GM19238 (cell line): Measurements from ENCODE around the gene CD164L2.
"Not testable (repeated sequence)": the region's sequence is repeated elsewhere in the genome, so short reads cannot be mapped to it uniquely, and the experiment has no call there.

Experiments
- DNase-seq: peaks from one replicate; pipeline ENCODE4 v3.0.0; 2011; ENCODE audit warnings: low spot score; ENCODE audit not compliant: insufficient read length

The CD164L2 gene

DNA sequence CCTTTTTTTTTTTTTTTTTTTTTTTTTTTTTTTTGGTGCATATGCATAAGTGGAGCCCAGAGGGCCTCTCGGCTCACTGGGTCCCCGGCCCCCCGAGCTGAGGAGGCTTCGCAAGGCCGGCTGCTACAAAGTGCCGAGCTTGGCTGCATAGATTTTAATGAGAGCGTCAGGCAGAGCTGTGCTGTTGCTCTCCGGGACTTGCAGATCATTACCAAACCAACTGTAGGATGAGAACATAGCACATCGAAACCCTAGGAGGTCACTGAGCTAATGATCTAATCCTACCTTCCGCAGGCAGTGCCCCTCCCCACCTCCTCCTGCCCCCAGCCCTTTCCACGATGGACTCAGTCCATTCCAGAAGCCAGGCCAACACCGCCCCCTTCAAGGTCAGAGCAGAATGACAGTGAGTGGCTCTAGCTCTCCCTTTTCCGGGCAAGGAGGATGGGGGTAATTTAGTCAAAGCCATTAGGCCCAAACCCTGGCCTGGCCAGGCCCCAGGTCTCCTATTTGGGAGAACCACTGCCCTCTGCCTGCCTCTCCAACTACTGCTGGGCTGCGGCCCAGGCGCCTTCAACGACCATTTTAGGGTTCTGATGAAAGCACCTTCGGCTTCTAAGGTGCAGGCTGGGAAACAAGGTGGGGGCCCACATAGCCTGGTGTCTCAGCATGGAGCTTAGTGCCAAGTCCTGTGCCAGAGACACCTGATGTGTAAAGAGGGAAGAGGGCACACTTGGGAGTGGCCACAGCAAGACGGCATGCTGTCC, 22.6 kb upstream of the CD164L2 start:
- DNase-seq: not testable (repeated sequence)

- DNase-seq: no peak
These were observed 21.9 kb upstream of the CD164L2 start for GRCh38 chr1:27405074-27405473.

GRCh38 chr1:27403931-27404330, 20.8 kb upstream of the CD164L2 start:
- DNase-seq: no peak

DNA sequence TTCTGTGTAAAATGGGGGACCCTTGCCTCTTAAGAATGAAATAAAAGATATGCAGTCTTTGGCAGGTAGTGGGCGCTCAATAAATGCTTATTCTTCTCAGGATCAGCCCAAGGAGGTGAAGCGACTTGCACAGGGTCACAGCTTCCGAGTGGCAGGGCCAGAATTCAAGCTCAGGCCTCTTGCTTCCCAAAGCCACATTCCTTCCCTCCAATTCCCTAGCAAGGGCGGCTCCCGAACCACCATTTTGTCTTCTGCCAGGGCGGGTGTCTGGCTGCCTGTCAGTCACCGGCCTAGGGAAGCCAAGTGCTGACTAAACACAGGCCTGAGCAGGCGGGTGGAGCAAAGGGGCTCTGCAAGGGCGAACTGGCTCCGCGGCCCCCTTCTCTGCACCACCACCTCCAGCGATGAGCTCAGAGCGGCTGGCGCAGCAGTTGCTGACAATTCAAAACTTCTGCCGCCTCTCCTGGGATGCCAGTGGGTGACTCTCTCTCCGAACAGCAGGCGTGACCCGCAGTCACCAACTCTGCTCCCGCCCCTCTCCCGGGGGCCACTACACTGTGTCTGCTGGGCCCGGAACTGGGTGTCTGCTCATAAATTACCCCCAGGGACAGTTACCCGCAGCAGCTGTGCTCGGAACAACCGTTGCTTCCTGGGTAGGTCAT, 20.1 kb upstream of the CD164L2 start:
- peak; percentile 65 for DNase-seq

DNA sequence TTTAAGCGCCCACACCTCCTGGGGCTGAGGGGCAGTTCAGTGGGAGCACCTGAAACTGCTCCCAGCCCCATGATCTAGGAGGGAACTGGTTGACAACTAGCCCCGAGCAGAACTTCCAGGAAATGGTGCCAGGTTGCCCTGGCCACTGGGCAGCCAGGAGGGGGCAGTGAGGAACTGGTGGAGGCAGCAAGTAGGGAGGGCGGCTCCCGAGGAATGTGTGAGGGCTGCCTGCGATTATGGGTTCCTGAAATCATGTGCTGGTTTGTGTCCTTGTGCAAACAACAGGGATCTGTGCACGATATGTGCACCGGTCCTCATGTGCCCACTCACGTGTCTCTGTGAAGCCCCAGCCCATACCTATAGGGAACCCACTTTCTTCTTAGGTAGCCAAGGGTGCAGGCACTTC, 19.2 kb upstream of the CD164L2 start:
- no peak for DNase-seq

GRCh38 chr1:27400963-27401341, 17.8 kb upstream of the CD164L2 start:
- no peak for DNase-seq

DNA sequence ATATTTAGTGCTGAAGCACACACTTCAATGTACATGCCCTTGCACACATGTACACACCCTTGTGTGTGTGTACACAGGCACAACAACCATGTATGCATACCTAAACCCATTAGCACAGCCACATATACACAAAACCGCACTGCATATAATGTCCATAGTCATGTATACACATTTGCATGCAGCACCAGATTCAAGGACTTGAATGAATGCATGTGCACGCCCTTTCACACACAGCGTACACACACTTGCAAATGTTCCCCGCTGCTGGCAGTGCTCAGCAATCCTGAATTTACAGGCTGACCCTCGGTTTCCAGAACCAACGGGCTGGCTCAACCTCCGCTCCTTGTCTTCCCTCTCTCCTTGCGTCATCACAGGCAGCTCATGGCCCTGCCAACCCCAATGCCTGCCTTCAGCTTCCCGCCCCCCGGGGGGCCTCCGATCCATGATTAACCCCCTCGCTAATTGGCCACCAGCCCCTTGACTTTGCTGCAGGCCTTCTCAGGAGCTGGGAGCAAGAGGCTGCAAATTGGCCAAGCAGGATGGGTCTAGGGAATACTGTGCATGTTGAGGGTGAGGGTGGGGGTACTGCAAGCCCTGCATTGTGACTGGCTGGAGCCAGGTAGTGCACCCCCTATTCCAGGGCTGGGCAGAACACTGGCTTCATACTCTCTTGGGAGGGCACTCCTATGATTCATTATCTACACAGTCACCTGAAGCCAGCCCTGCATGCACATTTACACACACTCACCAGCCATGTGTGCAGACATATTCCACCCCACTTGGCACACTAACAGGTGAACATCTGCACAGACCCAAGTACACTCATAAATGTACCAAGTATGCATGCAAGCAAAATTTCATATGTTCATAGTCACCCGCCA, 17.2 kb upstream of the CD164L2 start:
- DNase-seq: no peak

DNA sequence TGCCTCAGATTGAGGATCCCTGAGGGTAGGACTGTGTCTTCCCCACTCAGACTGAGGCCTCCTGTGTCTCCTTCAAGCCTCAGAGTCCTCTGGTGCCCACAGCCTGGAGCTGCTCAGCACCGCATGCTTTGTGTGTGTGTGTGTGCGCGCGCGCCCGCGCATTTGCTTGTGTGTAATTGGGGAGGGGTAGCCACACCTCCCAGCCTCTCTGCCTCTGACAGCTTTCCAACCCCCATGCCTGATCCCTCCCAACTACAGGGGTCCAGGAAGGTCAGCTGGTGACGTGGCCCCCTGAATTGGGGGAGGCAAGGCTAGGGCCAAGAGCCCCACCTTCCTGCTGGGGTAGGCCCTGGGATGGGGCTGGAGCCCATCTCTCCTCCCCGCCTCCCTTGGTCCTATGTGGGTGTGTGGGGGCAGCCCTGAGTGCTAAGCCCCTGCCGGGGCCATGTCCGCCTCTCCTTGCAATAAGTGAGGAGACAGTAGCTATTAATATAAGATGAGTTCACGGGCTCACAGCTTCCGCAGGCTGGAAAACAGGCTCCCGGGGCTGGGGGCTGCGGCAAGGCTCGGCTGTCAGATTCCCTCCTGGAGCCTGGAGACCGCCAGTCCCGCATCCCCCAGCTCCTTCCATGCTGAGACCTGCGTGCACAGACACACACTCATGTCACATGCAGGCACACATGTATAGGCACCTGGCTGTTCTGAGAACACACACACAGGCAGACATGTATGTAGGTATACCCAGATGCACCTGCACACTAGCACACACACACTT, 16.3 kb upstream of the CD164L2 start:
- no peak for DNase-seq

- no peak for DNase-seq
These were observed 15.4 kb upstream of the CD164L2 start for GRCh38 chr1:27398405-27399149.

- DNase-seq: no peak
These were observed 14.6 kb upstream of the CD164L2 start for GRCh38 chr1:27397749-27398148.

GRCh38 chr1:27397110-27397509, 14.0 kb upstream of the CD164L2 start:
- DNase-seq: no peak

- DNase-seq: peak; percentile 83
These were observed 12.5 kb upstream of the CD164L2 start for GRCh38 chr1:27395441-27396195.

DNA sequence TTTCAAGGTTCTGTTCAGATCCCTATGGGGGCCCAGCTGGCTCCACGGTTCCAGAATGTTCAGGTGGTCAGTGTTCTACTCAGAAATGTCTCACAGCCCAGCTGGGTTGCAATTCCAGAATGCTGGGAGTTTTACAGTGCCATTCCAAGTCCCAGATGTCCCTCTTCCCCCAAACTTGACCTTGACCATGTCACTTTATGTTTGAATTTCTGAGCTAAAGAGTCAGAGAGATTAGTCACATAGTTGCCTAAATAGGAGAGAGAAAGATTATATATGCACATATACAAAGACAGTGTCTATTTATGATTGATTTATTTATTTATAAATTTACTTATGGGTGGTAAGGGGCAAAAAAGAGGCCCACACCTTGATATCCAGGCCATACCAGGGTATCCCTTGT, 11.8 kb upstream of the CD164L2 start:
- no peak for DNase-seq

DNA sequence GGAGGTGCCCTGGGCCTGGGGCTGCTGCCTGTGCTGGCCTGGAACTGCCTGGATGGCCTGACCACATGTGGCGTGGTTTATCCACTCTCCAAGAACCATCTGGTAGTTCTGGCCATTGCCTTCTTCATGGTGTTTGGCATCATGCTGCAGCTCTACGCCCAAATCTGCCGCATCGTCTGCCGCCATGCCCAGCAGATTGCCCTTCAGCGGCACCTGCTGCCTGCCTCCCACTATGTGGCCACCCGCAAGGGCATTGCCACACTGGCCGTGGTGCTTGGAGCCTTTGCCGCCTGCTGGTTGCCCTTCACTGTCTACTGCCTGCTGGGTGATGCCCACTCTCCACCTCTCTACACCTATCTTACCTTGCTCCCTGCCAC, 11.1 kb upstream of the CD164L2 start:
- DNase-seq: no peak

DNA sequence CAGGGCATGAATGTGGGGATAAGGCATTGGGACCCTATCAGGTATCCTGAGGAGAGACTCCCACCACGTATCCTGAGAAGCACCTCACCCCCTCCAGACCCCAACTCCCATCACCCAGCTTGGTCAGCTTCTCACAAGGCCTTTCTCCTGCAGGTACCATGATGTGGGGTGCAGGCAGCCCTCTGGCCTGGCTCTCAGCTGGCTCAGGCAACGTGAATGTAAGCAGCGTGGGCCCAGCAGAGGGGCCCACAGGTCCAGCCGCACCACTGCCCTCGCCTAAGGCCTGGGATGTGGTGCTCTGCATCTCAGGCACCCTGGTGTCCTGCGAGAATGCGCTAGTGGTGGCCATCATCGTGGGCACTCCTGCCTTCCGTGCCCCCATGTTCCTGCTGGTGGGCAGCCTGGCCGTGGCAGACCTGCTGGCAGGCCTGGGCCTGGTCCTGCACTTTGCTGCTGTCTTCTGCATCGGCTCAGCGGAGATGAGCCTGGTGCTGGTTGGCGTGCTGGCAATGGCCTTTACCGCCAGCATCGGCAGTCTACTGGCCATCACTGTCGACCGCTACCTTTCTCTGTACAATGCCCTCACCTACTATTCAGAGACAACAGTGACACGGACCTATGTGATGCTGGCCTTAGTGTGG, 10.6 kb upstream of the CD164L2 start:
- no peak for DNase-seq

DNA sequence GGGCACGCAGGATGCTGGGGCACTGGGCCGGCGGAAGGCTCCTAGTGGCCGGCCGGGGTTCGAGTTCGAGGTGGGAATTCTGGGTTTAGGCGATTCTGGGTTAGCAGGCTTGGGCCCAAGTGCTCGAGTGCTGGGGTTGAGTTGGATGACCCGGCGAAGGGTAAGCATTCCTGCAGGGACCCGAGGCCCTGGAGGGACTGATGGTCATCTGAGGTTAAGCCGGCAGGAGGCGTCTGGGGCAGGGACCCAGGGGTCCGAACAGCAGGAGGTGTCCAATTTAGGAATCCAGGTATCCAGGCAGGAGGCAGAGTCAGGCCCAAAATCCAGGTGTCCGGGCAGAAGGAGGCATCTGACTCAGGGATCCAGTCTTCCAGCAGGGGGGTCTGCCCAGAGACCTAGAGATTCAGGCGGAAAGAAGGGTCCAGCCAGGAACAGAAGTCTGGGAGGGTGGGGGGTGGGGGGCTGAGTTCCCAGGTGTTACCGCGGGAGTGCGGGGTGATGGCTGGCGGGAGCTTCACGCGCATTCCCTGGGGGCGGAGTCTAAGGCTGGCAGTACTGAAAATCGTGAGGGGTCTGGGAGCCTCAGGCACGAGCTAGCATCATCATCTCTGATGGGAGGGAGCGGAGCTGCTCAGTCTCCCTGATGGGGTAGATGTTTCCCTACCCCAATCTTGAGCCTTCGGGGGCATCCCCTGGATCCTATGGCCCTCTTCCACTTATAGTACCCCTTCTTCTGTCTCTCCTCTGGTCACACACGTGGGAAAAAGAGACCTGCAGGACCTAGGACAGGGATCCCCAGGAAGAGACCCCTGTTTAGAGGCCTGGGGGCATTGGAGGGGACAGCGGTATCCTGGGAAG, 9.9 kb upstream of the CD164L2 start:
- no peak for DNase-seq

- peak; percentile 92 for DNase-seq
These were observed 9.1 kb upstream of the CD164L2 start, which contains the start of gene GPR3 for GRCh38 chr1:27392096-27392777. GPR3 (plus strand) TSS chr1:27392622; CDS start chr1:27393799, 1,177 bp downstream.
